ENCODE results near the gene ZNF253.
"Not testable (repeated sequence)": the region's sequence is repeated elsewhere in the genome, so short reads cannot be mapped to it uniquely, and the experiment has no call there.

GRCh38 chr19:19892055-19892941 lies 26.6 kb downstream of the ZNF253 start:
- TF ChIP-seq, protein P1, sequence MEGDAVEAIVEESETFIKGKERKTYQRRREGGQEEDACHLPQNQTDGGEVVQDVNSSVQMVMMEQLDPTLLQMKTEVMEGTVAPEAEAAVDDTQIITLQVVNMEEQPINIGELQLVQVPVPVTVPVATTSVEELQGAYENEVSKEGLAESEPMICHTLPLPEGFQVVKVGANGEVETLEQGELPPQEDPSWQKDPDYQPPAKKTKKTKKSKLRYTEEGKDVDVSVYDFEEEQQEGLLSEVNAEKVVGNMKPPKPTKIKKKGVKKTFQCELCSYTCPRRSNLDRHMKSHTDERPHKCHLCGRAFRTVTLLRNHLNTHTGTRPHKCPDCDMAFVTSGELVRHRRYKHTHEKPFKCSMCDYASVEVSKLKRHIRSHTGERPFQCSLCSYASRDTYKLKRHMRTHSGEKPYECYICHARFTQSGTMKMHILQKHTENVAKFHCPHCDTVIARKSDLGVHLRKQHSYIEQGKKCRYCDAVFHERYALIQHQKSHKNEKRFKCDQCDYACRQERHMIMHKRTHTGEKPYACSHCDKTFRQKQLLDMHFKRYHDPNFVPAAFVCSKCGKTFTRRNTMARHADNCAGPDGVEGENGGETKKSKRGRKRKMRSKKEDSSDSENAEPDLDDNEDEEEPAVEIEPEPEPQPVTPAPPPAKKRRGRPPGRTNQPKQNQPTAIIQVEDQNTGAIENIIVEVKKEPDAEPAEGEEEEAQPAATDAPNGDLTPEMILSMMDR (IDR thresholded peaks at IDR 0.05; ENCODE audit: low read length) = not testable (repeated sequence)
- TF ChIP-seq EZH2 (optimal IDR thresholded peaks at IDR 0.05; ENCODE audit: low read depth, low read length) = not testable (repeated sequence)
